ENCODE measurements around the gene POLR2C.

DNA sequence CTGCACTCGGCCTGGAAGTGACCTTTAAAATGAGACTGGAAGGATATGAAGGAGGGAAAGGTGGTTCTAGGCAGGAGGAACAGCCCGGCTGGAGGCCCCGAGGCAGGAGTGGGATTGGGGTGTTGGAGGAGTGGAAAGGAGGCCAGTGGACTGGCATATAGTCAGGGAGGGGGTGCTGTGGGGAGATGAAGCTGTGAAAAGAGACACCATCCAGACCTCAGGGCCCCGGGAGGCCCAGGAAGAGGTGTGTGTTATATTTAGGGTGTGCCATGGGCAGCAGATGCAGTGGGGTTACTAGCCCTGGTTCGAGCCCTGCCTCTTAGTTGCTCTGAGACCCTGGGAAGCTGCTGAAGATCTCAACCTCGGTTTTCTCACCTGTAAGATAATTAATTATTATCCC lies 42.7 kb downstream of the POLR2C start:
- TF ChIP-seq POLR2A (IDR thresholded peaks at IDR 0.05): no peak
- TF ChIP-seq CTCF (IDR thresholded peaks at IDR 0.05): no peak
